Endothelial cell of umbilical vein (primary cell): Measurements from ENCODE around the gene NFYC. TPM values are rescaled to one million over a fixed set of nuclear protein-coding genes. Genes with fewer than 3 reads are reported as not detected.
"Not testable (repeated sequence)": the region's sequence is repeated elsewhere in the genome, so short reads cannot be mapped to it uniquely, and the experiment has no call there.

Source experiments
- BruUV-seq: library from RNA; stranded (reverse); fragments of 400-500 nt; replicated peaks from 2 replicates; lab custom pipeline; 2021; lab: Mats Ljungman, UMichigan
- CTCF ChIA-PET: fragments of 300-600, 350-600 bp; sonication (Branson Sonifier 250); formaldehyde crosslinking; loops from one replicate; lab custom pipeline; 2021; ENCODE audit warnings: antibody characterized with exemption, inconsistent platforms; lab: Charles Lee
- POLR2A ChIA-PET: fragments of 300-600, 350-600 bp; sonication (Branson Sonifier 250); formaldehyde crosslinking; loops from one replicate; lab custom pipeline; 2021; ENCODE audit warnings: antibody characterized with exemption, inconsistent platforms; lab: Charles Lee
- DNase-seq: peaks from one replicate; pipeline ENCODE4 v3.0.0-alpha.2; 2011; ENCODE audit warnings: low read depth, low spot score
- FAIRE-seq: peaks from 2 replicates; lab custom pipeline; 2011; peaks lifted over from hg19 to GRCh38; lab: Jason Lieb, UNC
- H2AFZ ChIP-seq: 2 replicates; pipeline ENCODE4 v1.6.0; 2012; ENCODE audit warnings: low read depth, low read length, control low read depth, inconsistent platforms
- H3K27ac ChIP-seq: 2 replicates; pipeline ENCODE4 v1.5.1; 2011; ENCODE audit warnings: low read depth, mild to moderate bottlenecking, control low read depth, low read length, moderate library complexity; ENCODE audit not compliant: insufficient read depth
- H3K27me3 ChIP-seq, 2 experiments: 2 replicates each; pipeline versions ENCODE4 v1.6.0 to v1.6.1; 2011; ENCODE audit warnings: low read length in 2 of 2, mixed read lengths in 1 of 2; ENCODE audit not compliant: control insufficient read depth in 2 of 2, insufficient read depth in 2 of 2
- H3K36me3 ChIP-seq, 2 experiments: 2 replicates in 1 of 2; 3 replicates in 1 of 2; pipeline ENCODE4 v1.5.1; 2011; ENCODE audit warnings: low read length in 2 of 2, mild to moderate bottlenecking in 1 of 2, moderate library complexity in 1 of 2; ENCODE audit not compliant: control insufficient read depth in 2 of 2, insufficient read depth in 2 of 2; ENCODE audit errors: extremely low read depth in 1 of 2
- H3K4me1 ChIP-seq: 3 replicates; pipeline ENCODE4 v1.5.1; 2011; ENCODE audit warnings: mild to moderate bottlenecking, low read length; ENCODE audit not compliant: control insufficient read depth, insufficient read depth; ENCODE audit errors: extremely low read depth
- H3K4me2 ChIP-seq: 2 replicates; pipeline ENCODE4 v1.6.1; 2011; ENCODE audit warnings: low read length, control low read depth, mixed read lengths; ENCODE audit not compliant: insufficient read depth
- H3K4me3 ChIP-seq, 3 experiments: fragments of 200-600 bp in 1 of 3; sonication (generic), shearing (Covaris generic) in 1 of 3; replicated peaks in 1 of 3; 2 replicates each; pipeline ENCODE4 v1.5.1; 2011 to 2016; ENCODE audit warnings: control low read depth in 3 of 3, low read length in 3 of 3, mild to moderate bottlenecking in 2 of 3, inconsistent platforms in 1 of 3, low read depth in 1 of 3, moderate library complexity in 1 of 3; ENCODE audit not compliant: insufficient read depth in 1 of 3
- H3K79me2 ChIP-seq: 2 replicates; pipeline ENCODE4 v1.6.0; 2012; ENCODE audit warnings: low read length, inconsistent platforms; ENCODE audit not compliant: control insufficient read depth, insufficient read depth
- H3K9ac ChIP-seq: replicated peaks from 2 replicates; pipeline ENCODE3; 2011; ENCODE audit warnings: low read length, control low read depth; ENCODE audit not compliant: insufficient read depth; ENCODE audit errors: extremely low read depth
- H3K9me1 ChIP-seq: replicated peaks from 3 replicates; pipeline ENCODE4 v1.6.0; 2011; ENCODE audit warnings: mild to moderate bottlenecking, low read length; ENCODE audit not compliant: control insufficient read depth, insufficient read depth; ENCODE audit errors: extremely low read depth
- H3K9me3 ChIP-seq: replicated peaks from 2 replicates; pipeline ENCODE4 v1.5.1; 2012; ENCODE audit warnings: low read length, inconsistent platforms; ENCODE audit not compliant: control insufficient read depth, insufficient read depth
- H4K20me1 ChIP-seq: replicated peaks from 2 replicates; pipeline ENCODE3; 2011; ENCODE audit warnings: mild to moderate bottlenecking, low read length; ENCODE audit not compliant: control insufficient read depth, insufficient read depth; ENCODE audit errors: extremely low read depth
- EZH2 ChIP-seq: IDR thresholded peaks from 2 replicates; pipeline ENCODE4 v1.6.1; 2012; ENCODE audit warnings: borderline replicate concordance, low read depth, mild to moderate bottlenecking, moderate library complexity, low read length, inconsistent platforms; ENCODE audit not compliant: severe bottlenecking
- FOS ChIP-seq: IDR thresholded peaks from 2 replicates; pipeline ENCODE4 v1.6.1; 2011; ENCODE audit warnings: mild to moderate bottlenecking, low read length, moderate library complexity, borderline replicate concordance; ENCODE audit not compliant: insufficient read depth
- GATA2 ChIP-seq: IDR thresholded peaks from 2 replicates; pipeline ENCODE4 v1.7.0; 2011; ENCODE audit warnings: low read depth, mild to moderate bottlenecking, moderate library complexity, mixed read lengths, low read length; ENCODE audit not compliant: insufficient read length, insufficient read depth
- JUN ChIP-seq: IDR thresholded peaks from 2 replicates; pipeline ENCODE4 v1.6.1; 2011; ENCODE audit warnings: borderline replicate concordance, low read depth; ENCODE audit not compliant: insufficient read length, insufficient read depth
- MYC ChIP-seq: IDR thresholded peaks from one replicate; pipeline ENCODE4 v1.6.1; 2011; ENCODE audit warnings: mild to moderate bottlenecking, low read depth, low read length
- POLR2A ChIP-seq: IDR thresholded peaks from 2 replicates; pipeline ENCODE4 v1.6.1; 2012; ENCODE audit warnings: low read depth, mild to moderate bottlenecking, control low read depth, low read length
- POLR2AphosphoS5 ChIP-seq: IDR thresholded peaks from 2 replicates; pipeline ENCODE4 v1.6.1; 2012; ENCODE audit warnings: low read depth, mild to moderate bottlenecking, control low read depth, low read length, moderate library complexity; ENCODE audit not compliant: insufficient read depth
- dilution Hi-C: fragments of 300-500 bp; cut with MboI; formaldehyde crosslinking; loops from one replicate; pipeline ENCODE4 v1.15.0; 2019; ENCODE audit warnings: low sequenced_read_pairs; ENCODE audit not compliant: extremely low pct_ligation_motif_present
- intact Hi-C: fragments of 100-400 bp; cut with micrococcal nuclease; formaldehyde crosslinking; loops from one replicate; pipeline ENCODE4 v1.10.0; 2022
- polyA plus RNA-seq, 4 experiments: library from polyadenylated mRNA; depleted of rRNA in 3 of 4; stranded (reverse) in 3 of 4; unstranded in 1 of 4; fragments of >200 nt; gene quantifications; 2 replicates each; pipeline versions ENCODE4 v1.2.1 to v1.2.3, GENCODE V29; 2011 to 2012; ENCODE audit warnings: missing spikeins in 1 of 4
- total RNA-seq: library from RNA; stranded (reverse); gene quantifications from 2 replicates; pipeline ENCODE4 v1.2.3, GENCODE V29; 2021
- TF ChIP-seq, protein P1 (sequence below), 2 donors: IDR thresholded peaks; 1 replicate in 1 of 2; 2 replicates in 1 of 2; pipeline ENCODE4 v1.5.1; 2011; ENCODE audit warnings: low read length in 2 of 2, mild to moderate bottlenecking in 2 of 2, moderate library complexity in 2 of 2, control low read depth in 1 of 2, inconsistent platforms in 1 of 2, low read depth in 1 of 2; ENCODE audit not compliant: insufficient read depth in 1 of 2; ENCODE audit errors: extremely low read depth in 1 of 2
- TF ChIP-seq, protein P2 (sequence below): IDR thresholded peaks from 2 replicates; pipeline ENCODE4 v1.6.1; 2011; ENCODE audit not compliant: insufficient read depth, insufficient read length

NFYC gene
- total and polyA plus RNA-seq, 2 donors (not counting 3 experiments of a cell fraction or from before 2014, with no cell fraction given): 51.1 to 81.7 TPM

DNA sequence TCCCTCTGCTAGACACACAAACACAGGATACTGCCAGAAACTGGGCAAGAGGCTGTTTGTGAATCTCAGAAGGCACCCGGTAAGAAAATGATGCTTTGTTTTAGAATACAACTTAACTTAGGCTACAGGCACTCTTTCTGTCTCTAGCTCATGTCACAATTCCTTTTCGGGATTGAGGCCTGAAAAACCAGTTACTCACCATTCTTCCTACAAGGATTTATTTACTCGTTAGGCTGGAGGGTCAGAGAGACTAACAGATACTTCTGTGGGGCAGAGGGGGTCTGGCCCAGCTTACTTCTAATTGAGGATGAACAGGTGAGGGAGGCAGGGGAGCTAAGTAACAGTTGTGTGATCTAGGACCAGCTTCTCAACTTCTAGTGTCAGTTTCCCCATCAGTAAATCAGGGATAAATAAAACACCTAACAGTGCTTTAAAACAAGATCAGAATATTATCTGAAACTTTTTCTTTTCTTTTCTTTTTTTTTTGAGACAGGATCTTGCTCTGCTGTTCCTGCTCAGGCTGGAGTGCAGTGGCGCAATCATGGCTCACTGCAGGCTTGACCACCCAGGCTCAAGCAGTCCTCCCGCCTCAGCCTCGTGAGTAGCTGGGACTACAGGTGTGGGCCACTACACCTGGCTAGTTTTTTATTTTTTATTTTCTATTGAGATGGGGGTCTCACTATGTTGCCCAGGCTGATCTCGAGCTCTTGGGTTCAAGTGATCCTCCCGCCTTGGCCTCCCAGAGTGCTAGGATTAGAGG, 31.9 kb downstream of the NFYC start:
- no peaks in the 10 kb centered on the region for H3K36me3 ChIP-seq
- H3K9me3 ChIP-seq: no peaks in the 10 kb centered on the region
- no peak overlapping the region for H2AFZ ChIP-seq
- TF ChIP-seq GATA2 (no peak), JUN (no peak), EZH2 (no peak), FOS (no peak), MYC (no peak), POLR2AphosphoS5 (no peak), POLR2A (no peak)
- TF ChIP-seq, protein P1, sequence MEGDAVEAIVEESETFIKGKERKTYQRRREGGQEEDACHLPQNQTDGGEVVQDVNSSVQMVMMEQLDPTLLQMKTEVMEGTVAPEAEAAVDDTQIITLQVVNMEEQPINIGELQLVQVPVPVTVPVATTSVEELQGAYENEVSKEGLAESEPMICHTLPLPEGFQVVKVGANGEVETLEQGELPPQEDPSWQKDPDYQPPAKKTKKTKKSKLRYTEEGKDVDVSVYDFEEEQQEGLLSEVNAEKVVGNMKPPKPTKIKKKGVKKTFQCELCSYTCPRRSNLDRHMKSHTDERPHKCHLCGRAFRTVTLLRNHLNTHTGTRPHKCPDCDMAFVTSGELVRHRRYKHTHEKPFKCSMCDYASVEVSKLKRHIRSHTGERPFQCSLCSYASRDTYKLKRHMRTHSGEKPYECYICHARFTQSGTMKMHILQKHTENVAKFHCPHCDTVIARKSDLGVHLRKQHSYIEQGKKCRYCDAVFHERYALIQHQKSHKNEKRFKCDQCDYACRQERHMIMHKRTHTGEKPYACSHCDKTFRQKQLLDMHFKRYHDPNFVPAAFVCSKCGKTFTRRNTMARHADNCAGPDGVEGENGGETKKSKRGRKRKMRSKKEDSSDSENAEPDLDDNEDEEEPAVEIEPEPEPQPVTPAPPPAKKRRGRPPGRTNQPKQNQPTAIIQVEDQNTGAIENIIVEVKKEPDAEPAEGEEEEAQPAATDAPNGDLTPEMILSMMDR (IDR thresholded peaks at IDR 0.05; ENCODE audit: extremely low read depth in 1 of 2, insufficient read depth in 1 of 2, low read depth in 1 of 2, low read length in 2 of 2): no peak
- TF ChIP-seq, protein P2, sequence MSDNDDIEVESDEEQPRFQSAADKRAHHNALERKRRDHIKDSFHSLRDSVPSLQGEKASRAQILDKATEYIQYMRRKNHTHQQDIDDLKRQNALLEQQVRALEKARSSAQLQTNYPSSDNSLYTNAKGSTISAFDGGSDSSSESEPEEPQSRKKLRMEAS: no peak
- H3K4me3 ChIP-seq: no peak overlapping the region
- dilution Hi-C loops (no loop called here), intact Hi-C loops (no loop called here)
- H3K4me2 ChIP-seq: no peak overlapping the region
- FAIRE-seq: no peak
- H3K4me1 ChIP-seq: no peaks in the 10 kb centered on the region
- no peak overlapping the region for H3K27ac ChIP-seq
- ChIA-PET POLR2A (interaction anchor here (0.8 kb wide), 1 partner anchor 9 kb away, joined by 3 read pairs; no protein-coding TSS in a partner anchor), CTCF (interaction anchor here (0.8 to 1.7 kb wide), 6 partner anchors 12 to 579 kb away, joined by 3 to 5 read pairs (median 4); no protein-coding TSS in a partner anchor)
- H3K27me3 ChIP-seq: no peaks in the 10 kb centered on the region
- peaks cover 2% of the 10 kb centered on the region for H3K79me2 ChIP-seq
- H3K9me1 ChIP-seq: no peaks in the 10 kb centered on the region
- BruUV-seq: no TSS peak
- H4K20me1 ChIP-seq: no peaks in the 10 kb centered on the region
- H3K9ac ChIP-seq: no peak overlapping the region
- no peak for DNase-seq

DNA sequence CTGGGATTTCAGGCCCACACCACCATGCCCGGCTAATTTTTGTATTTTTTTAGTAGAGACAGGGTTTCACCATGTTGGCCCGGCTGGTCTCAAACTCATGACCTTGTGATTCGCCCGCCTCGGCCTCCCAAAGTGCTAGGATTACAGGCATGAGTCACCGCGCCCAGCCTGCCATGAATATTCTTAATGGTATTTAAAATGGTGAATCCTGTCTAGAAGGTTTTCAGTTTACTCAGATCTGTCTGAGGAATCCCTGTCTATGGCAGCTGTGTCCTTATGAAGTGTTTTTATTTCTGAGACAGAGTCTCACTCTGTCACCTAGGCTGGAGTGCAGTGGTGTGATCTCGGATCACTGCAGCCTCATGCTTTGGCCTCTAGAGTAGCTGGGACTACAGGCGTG, 36.2 kb downstream of the NFYC start:
- DNase-seq, POLR2A ChIA-PET: not testable (repeated sequence)

More for the DNA sequence above, 36.2 kb downstream of the NFYC start:
- H3K27ac ChIP-seq, H3K27me3 ChIP-seq, H3K79me2 ChIP-seq, CTCF ChIA-PET, dilution Hi-C loops, H3K4me2 ChIP-seq, H2AFZ ChIP-seq, H4K20me1 ChIP-seq, H3K4me1 ChIP-seq, intact Hi-C loops, BruUV-seq, H3K9ac ChIP-seq, H3K36me3 ChIP-seq, FAIRE-seq, H3K9me3 ChIP-seq, H3K4me3 ChIP-seq, H3K9me1 ChIP-seq: not testable (repeated sequence)
